Muscle layer of duodenum (tissue), 2 donors: Measurements from ENCODE around the gene RPL10.

Experiments
- H3K27ac ChIP-seq: one replicate; pipeline ENCODE4 v1.7.0; 2013; ENCODE audit warnings: mild to moderate bottlenecking, low read length
- H3K27me3 ChIP-seq: one replicate; pipeline ENCODE4 v1.7.0; 2013; ENCODE audit warnings: low read depth, mild to moderate bottlenecking, control low read depth, low read length
- H3K36me3 ChIP-seq, 2 donors: one replicate each; pipeline ENCODE4 v1.7.0; 2013; ENCODE audit warnings: low read length in 2 of 2, control low read depth in 1 of 2, mild to moderate bottlenecking in 1 of 2; ENCODE audit not compliant: insufficient read depth in 2 of 2, control insufficient read depth in 1 of 2
- H3K4me1 ChIP-seq, 2 donors: one replicate each; pipeline ENCODE4 v1.7.0; 2013; ENCODE audit warnings: low read length in 2 of 2, mild to moderate bottlenecking in 2 of 2, control low read depth in 1 of 2, moderate library complexity in 1 of 2; ENCODE audit not compliant: insufficient read depth in 2 of 2, control insufficient read depth in 1 of 2
- H3K4me3 ChIP-seq, 2 donors: one replicate each; pipeline ENCODE4 v1.7.0; 2013; ENCODE audit warnings: low read length in 2 of 2, low read depth in 1 of 2, mild to moderate bottlenecking in 1 of 2
- H3K9me3 ChIP-seq, 2 donors: one replicate each; pipeline ENCODE4 v1.7.0; 2013; ENCODE audit warnings: low read length in 2 of 2, control low read depth in 1 of 2, mild to moderate bottlenecking in 1 of 2; ENCODE audit not compliant: control insufficient read depth in 1 of 2
- donor health status: healthy.

The RPL10 gene

DNA sequence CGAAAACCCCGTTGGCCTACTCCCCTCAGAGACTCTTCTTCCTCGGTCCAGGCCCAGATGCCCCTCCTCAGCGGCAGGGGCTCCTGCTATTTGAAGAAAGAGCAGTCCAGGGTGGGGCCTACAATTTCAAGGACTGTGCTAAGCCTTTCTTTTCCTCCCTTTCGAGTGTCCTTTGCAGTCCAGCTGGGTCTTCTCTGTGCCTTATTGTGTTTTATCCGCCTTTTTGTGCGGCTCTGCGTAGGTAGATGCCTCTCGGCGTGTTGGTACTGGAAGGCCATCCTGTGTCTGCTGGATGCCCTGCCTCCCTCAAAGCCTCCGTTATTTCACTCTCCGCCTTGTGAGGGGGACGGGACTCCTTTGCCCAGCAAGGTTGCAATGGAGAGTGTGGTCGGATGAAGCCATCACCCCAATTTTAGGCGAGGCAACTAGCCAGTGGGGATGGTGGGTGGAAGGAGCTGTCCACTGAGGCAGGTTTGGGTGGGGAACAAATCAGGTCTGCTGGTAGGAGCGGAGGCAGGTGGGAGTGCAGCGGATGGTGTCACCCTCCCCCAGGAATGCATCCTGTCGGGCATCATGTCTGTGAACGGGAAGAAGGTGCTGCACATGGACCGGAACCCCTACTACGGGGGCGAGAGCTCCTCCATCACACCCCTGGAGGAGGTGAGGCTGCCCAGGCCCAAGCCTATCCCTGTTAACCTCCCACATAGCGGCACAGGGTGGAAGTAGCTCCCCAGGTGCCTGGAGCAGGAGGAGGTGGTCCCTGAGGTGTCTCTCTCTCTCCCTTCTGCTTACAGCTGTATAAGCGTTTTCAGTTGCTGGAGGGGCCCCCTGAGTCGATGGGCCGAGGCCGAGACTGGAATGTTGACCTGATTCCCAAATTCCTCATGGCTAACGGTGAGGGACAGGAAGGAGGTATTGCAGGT is 40.1 kb downstream of the RPL10 start:
- no peaks in the 10 kb centered on the region for H3K27me3 ChIP-seq
- peaks cover 5 to 32% of the 10 kb centered on the region in 2 donors for H3K36me3 ChIP-seq
- H3K4me3 ChIP-seq, result peak overlapping the region; percentile 68 to 69
- no peak overlapping the region for H3K27ac ChIP-seq
- H3K9me3 ChIP-seq, result no peaks in the 10 kb centered on the region
- H3K4me1 ChIP-seq, result peaks cover 2 to 16% of the 10 kb centered on the region in 2 donors

DNA sequence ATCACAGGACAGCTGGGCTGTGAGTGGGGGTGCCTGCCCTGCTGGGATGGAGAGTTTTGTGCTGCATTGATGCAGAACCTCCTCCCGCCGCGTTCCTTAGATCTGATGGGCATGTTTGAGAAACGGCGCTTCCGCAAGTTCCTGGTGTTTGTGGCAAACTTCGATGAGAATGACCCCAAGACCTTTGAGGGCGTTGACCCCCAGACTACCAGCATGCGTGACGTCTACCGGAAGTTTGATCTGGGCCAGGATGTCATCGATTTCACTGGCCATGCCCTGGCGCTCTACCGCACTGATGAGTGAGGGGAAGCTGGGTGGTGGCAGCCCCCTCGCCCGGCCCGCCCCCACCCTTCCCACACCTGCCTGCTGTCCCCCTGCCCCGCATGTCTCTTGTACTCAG is 41.7 kb downstream of the RPL10 start:
- Histone ChIP-seq H3K4me3 (no peak overlapping the region), H3K36me3 (peaks cover 0 to 24% of the 10 kb centered on the region in 2 donors), H3K4me1 (peaks cover 2 to 23% of the 10 kb centered on the region in 2 donors), H3K27ac (no peak overlapping the region), H3K27me3 (no peaks in the 10 kb centered on the region), H3K9me3 (no peaks in the 10 kb centered on the region)

DNA sequence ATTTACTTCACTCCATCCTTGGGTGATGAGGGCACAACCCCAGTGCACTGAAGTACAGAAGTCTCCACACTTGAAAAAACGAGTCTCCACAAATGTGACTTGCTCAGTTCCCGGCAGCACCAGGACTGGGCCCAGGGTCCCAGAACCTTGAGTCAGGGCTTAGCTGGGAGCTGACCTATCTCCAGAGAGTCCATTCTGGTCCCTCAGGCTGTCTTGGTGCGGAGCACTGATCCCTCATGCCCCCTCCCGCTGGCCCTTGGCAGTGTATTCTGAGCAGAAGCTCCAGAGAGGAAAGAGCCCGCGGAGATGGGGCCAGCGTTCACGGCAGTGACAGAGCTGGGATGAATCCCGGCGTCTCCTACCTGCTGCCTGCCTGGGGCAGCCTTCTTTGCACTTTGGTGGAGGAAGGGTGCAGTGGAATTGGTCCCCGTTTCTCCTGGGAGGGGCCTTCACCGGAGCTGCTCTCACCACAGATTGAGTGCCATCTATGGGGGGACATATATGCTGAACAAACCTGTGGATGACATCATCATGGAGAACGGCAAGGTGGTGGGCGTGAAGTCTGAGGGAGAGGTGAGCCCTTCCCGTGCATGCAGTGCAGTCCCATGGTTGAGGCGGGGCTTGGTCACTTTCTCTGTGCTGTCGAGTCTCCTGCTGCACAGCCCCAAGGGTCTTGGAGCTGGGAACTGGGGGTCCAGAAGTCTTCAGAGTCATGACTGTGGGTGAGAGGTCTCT is 42.6 kb downstream of the RPL10 start:
- Histone ChIP-seq H3K36me3 (peaks cover 0 to 24% of the 10 kb centered on the region in 2 donors), H3K9me3 (no peaks in the 10 kb centered on the region), H3K4me1 (peaks cover 2 to 33% of the 10 kb centered on the region in 2 donors), H3K27me3 (no peaks in the 10 kb centered on the region), H3K27ac (no peak overlapping the region), H3K4me3 (no peak overlapping the region)

DNA sequence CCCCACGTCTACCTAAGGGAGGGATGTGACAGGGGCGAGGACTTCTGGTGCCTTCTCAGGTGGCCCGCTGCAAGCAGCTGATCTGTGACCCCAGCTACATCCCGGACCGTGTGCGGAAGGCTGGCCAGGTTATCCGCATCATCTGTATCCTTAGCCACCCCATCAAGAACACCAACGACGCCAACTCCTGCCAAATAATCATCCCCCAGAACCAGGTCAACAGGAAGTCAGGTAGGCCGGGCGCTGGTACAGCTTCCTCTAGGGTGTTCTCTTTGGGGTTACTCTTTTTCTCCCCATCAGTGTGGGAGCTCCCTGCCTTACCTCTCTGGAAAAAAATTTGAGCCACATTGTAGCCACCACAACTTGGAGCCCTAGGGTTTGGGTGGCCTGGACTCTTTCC is 43.4 kb downstream of the RPL10 start:
- H3K4me1 ChIP-seq, result peaks cover 2 to 31% of the 10 kb centered on the region in 2 donors
- H3K27me3 ChIP-seq, result no peaks in the 10 kb centered on the region
- no peaks in the 10 kb centered on the region for H3K9me3 ChIP-seq
- H3K4me3 ChIP-seq, result no peak overlapping the region
- H3K27ac ChIP-seq, result no peak overlapping the region
- peaks cover 0 to 24% of the 10 kb centered on the region in 2 donors for H3K36me3 ChIP-seq

DNA sequence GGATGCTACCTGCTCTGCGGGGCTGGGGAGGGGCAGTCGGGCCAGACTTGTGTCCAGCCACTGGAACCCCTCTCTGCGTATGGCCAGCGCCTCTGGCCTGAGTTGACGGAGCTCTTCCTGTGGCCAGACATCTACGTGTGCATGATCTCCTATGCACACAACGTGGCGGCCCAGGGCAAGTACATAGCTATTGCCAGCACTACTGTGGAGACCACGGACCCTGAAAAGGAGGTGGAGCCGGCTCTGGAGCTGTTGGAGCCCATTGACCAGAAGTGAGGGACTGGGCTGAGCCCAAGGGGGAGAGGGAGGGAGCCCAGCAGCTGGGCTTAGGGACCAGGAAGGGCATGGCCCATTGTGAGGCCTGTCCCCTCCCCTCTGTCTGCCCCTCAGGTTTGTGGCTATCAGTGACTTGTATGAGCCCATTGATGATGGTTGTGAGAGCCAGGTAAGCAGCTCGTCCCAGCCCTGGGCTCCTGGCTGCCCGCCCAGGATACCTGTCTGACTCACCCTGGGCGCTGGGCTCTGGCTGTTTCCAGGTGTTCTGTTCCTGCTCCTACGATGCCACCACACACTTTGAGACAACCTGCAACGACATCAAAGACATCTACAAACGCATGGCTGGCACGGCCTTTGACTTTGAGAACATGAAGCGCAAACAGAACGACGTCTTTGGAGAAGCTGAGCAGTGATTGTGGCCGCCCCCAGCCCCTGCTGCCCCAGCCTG is 44.0 kb downstream of the RPL10 start:
- Histone ChIP-seq H3K4me3 (no peak overlapping the region), H3K4me1 (peaks cover 2 to 31% of the 10 kb centered on the region in 2 donors), H3K27me3 (no peaks in the 10 kb centered on the region), H3K27ac (no peak overlapping the region), H3K9me3 (no peaks in the 10 kb centered on the region), H3K36me3 (peaks cover 0 to 28% of the 10 kb centered on the region in 2 donors)

DNA sequence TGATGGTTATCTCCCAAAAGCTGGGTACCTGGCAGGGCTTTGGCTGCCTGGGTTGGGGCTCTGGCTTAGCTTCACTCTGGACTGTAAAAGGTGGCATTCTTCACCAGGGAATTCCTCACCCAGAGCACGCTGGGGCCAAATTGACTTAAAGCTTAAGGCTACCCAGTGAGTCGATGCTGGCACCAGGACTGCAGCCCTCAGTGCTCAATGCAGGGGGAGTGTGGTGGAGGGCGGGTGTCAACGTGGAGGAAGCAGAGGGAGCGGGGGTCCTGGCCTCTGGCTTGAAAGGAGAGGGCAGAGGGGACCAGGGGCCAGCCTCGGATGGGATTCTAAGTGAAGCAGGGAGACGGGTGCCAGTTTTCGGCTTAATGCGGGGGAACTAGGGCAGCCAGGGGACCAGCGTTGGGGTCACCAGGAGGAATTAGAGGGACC is 45.3 kb downstream of the RPL10 start:
- Histone ChIP-seq H3K36me3 (peaks cover 0 to 32% of the 10 kb centered on the region in 2 donors), H3K4me1 (peaks cover 0 to 27% of the 10 kb centered on the region in 2 donors), H3K9me3 (no peaks in the 10 kb centered on the region), H3K4me3 (no peak overlapping the region), H3K27me3 (no peaks in the 10 kb centered on the region), H3K27ac (no peak overlapping the region)

DNA sequence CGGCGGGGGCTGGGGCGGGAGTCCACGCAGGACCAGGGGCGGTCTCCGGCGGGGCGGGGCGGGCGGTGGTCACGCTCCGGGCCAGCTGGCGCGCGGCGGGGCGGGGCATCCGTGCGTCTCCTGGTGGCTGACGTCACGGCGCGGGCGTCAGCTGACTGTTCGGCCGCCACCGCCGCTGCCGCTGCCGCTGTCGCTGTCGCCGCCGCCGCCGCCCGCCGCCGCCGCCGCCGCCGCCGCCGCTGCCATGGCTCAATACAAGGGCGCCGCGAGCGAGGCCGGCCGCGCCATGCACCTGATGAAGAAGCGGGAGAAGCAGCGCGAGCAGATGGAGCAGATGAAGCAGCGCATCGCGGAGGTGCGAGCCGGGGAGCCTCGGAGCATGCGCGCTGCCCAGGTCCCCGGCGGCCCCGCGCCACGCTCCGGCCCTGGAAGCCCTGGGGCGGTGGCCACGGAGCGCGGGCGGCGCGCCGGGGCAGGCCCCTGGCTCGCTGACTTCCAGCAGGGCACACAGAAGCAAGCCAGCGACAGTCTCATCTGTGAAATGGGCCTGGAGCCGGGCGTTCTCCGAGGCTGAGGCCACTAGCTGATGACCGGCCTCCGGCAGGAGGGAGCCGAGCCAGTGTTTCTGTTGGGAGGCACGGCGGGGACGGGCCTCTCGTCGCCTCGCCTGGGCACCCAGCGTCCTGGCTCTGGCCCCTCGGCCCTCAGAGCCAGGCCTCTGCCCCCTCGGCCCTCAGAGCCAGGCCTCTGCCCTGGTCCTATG is 46.0 kb downstream of the RPL10 start, which contains the start of gene FAM50A:
TSS of gene FAM50A (plus strand) at position 150 of the 763 bp plus-strand sequence. CDS start at position 245, 95 bp downstream.
- no peaks in the 10 kb centered on the region for H3K9me3 ChIP-seq
- peaks cover 0 to 38% of the 10 kb centered on the region in 2 donors for H3K36me3 ChIP-seq
- peaks cover 0 to 20% of the 10 kb centered on the region in 2 donors for H3K4me1 ChIP-seq
- H3K27ac ChIP-seq, result no peak within 1 kb of the TSS
- H3K4me3 ChIP-seq, result peak within 1 kb of the TSS; percentile 57 to 63
- H3K27me3 ChIP-seq, result no peaks in the 10 kb centered on the region

DNA sequence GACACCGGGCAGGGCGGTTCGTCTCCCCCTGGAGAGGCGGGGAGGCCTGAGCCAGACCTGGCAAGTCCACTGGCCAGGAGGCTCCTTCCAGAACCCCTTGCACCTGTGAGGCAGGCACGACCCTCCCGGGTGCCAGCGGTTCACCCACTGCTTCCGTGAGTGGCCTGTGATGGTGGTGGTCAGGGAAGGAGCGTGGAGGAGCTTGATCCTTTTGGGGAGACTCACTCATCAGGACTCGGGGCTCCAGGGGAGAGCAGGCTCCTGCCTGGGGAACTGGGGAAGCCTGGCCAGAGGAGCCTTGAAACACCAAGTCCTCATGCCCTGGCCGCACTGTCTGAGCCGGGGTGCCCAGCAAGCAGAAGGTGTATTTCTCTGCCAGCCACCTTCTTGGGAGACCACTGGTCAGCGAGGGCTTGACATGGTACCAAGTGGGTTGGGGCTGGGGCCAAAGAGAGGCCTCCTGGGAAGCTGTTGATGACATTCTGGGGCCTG is 46.6 kb downstream of the RPL10 start:
- H3K27me3 ChIP-seq, result no peaks in the 10 kb centered on the region
- H3K9me3 ChIP-seq, result no peaks in the 10 kb centered on the region
- H3K36me3 ChIP-seq, result peaks cover 0 to 43% of the 10 kb centered on the region in 2 donors
- peak overlapping the region; percentile 57 to 63 for H3K4me3 ChIP-seq
- H3K27ac ChIP-seq, result no peak overlapping the region
- H3K4me1 ChIP-seq, result peaks cover 0 to 20% of the 10 kb centered on the region in 2 donors

DNA sequence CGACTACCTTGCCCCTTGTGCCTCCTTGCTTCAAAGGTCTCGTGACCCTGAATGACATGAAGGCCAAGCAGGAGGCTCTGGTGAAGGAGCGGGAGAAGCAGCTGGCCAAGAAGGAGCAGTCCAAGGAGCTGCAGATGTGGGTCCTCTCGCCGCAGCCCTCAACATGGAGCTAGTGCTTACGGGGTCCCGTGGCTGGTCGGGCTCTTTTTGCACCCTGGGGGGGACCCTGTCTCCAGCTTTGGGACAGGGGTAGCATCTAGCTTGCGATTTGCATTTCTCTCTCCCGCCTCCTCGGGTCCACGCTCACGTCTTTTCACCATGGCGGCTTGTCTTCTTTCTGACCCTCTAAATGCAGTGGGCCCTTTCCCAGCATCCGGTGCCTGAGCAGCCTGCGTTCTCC is 47.6 kb downstream of the RPL10 start:
- Histone ChIP-seq H3K27ac (no peak overlapping the region), H3K27me3 (no peaks in the 10 kb centered on the region), H3K9me3 (no peaks in the 10 kb centered on the region), H3K4me3 (no peak overlapping the region), H3K36me3 (peaks cover 0 to 44% of the 10 kb centered on the region in 2 donors), H3K4me1 (peaks cover 0 to 20% of the 10 kb centered on the region in 2 donors)

DNA sequence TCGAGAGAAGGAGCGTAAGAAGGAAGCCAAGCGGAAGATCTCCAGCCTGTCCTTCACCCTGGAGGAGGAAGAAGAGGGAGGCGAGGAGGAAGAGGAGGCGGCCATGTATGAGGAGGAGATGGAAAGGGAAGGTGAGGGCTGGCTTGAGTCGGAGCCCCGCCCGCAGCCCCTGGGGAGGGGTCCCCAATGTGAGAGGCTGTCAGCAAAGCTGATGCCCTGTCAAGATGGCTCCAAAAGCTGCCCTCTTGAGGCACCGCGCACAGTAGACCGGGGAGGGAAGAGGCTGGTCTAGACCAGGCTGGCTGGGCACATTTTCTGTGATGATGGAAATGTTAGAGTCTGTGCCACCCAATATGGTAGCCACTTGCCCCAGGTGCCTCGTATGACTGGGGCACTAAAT is 48.3 kb downstream of the RPL10 start:
- H3K27ac ChIP-seq, result no peak overlapping the region
- H3K9me3 ChIP-seq, result no peaks in the 10 kb centered on the region
- no peaks in the 10 kb centered on the region for H3K27me3 ChIP-seq
- H3K36me3 ChIP-seq, result peaks cover 0 to 44% of the 10 kb centered on the region in 2 donors
- peaks cover 0 to 20% of the 10 kb centered on the region in 2 donors for H3K4me1 ChIP-seq
- H3K4me3 ChIP-seq, result no peak overlapping the region
